GM20431 (cell line): ENCODE results near the gene SYNJ2.

Experiments
- in situ Hi-C: fragments of 300-500 bp; cut with MseI, MboI; formaldehyde crosslinking; loops from one replicate; pipeline ENCODE4 v1.15.0; 2020; ENCODE audit warnings: low sequenced_read_pairs; ENCODE audit not compliant: unreplicated experiment

The SYNJ2 gene

GRCh38 chr6:157978021-157978783, 3.5 kb upstream of the SYNJ2 start:
- in situ Hi-C loops, result no loop called here

- in situ Hi-C loops, result no loop called here
Measured at GRCh38 chr6:157980288-157981131, 1.2 kb upstream of the SYNJ2 start.

- in situ Hi-C loops, result no loop called here
Measured at GRCh38 chr6:157981132-157981394, 600 bp upstream of the SYNJ2 start.

GRCh38 chr6:157982102-157982562, 469 bp downstream of the SYNJ2 start:
- in situ Hi-C loops, result no loop called here

GRCh38 chr6:157982563-157983405, 1.1 kb downstream of the SYNJ2 start:
- in situ Hi-C loops, result no loop called here

- in situ Hi-C loops, result no loop called here
Measured at GRCh38 chr6:157983406-157984119, 1.9 kb downstream of the SYNJ2 start.

- in situ Hi-C loops, result no loop called here
Measured at GRCh38 chr6:157984128-157984527, 2.5 kb downstream of the SYNJ2 start.

- in situ Hi-C loops, result no loop called here
Measured at GRCh38 chr6:157984686-157985225, 3.1 kb downstream of the SYNJ2 start.

- in situ Hi-C loops, result no loop called here
Measured at GRCh38 chr6:157985378-157986155, 3.9 kb downstream of the SYNJ2 start.

- in situ Hi-C loops, result no loop called here
Measured at GRCh38 chr6:157987788-157988699, 6.4 kb downstream of the SYNJ2 start.

- in situ Hi-C loops, result no loop called here
Measured at GRCh38 chr6:157988700-157989063, 7.0 kb downstream of the SYNJ2 start.

- in situ Hi-C loops, result no loop called here
Measured at GRCh38 chr6:157989541-157990289, 8.1 kb downstream of the SYNJ2 start.

- in situ Hi-C loops, result no loop called here
Measured at GRCh38 chr6:157990321-157991066, 8.8 kb downstream of the SYNJ2 start.

- in situ Hi-C loops, result no loop called here
Measured at GRCh38 chr6:157991067-157991432, 9.4 kb downstream of the SYNJ2 start.

- in situ Hi-C loops, result no loop called here
Measured at GRCh38 chr6:157993076-157993475, 11.4 kb downstream of the SYNJ2 start.

- in situ Hi-C loops, result no loop called here
Measured at GRCh38 chr6:157994125-157994795, 12.6 kb downstream of the SYNJ2 start.
